AG04450 (cell line): ENCODE results near the gene CFAP45. TPM values are rescaled to one million over a fixed set of nuclear protein-coding genes. Genes with fewer than 3 reads are reported as not detected.

Source experiments
- CTCF ChIA-PET: fragments of 300-600, 350-600 bp; formaldehyde crosslinking; extraction: SDS; loops from one replicate; lab custom pipeline; 2022; ENCODE audit warnings: antibody characterized with exemption, inconsistent platforms; lab: Charles Lee
- POLR2A ChIA-PET: fragments of 350-600 bp; formaldehyde crosslinking; extraction: SDS; loops from one replicate; lab custom pipeline; 2021; ENCODE audit warnings: antibody characterized with exemption, inconsistent platforms; lab: Yijun Ruan, JAX
- DNase-seq: peaks from one replicate; pipeline ENCODE4 v3.0.0-alpha.2; 2011; ENCODE audit warnings: low read depth, low spot score
- H3K27ac ChIP-seq: one replicate; pipeline ENCODE4 v1.5.1; 2012; ENCODE audit warnings: low read depth, low read length, control low read depth
- H3K27me3 ChIP-seq: one replicate; pipeline ENCODE4 v1.6.0; 2012; ENCODE audit warnings: low read length; ENCODE audit not compliant: control insufficient read depth, insufficient read depth
- H3K4me3 ChIP-seq: 2 replicates; pipeline ENCODE4 v1.5.1; 2011; ENCODE audit warnings: mild to moderate bottlenecking, low read depth, low read length, control low read depth
- H3K9me3 ChIP-seq: 2 replicates; pipeline ENCODE4 v1.5.1; 2012; ENCODE audit warnings: low read length; ENCODE audit not compliant: control insufficient read depth, insufficient read depth
- CTCF ChIP-seq: IDR thresholded peaks from 2 replicates; pipeline ENCODE4 v1.5.1; 2011; ENCODE audit warnings: low read depth, low read length, control low read depth, inconsistent platforms
- polyA plus RNA-seq: library from polyadenylated mRNA; depleted of rRNA; stranded (reverse); fragments of >200 nt; gene quantifications from 2 replicates; pipeline ENCODE4 v1.2.3, GENCODE V29; 2011

The CFAP45 gene
- polyA plus RNA-seq, 1 experiment: 0.29 TPM

DNA sequence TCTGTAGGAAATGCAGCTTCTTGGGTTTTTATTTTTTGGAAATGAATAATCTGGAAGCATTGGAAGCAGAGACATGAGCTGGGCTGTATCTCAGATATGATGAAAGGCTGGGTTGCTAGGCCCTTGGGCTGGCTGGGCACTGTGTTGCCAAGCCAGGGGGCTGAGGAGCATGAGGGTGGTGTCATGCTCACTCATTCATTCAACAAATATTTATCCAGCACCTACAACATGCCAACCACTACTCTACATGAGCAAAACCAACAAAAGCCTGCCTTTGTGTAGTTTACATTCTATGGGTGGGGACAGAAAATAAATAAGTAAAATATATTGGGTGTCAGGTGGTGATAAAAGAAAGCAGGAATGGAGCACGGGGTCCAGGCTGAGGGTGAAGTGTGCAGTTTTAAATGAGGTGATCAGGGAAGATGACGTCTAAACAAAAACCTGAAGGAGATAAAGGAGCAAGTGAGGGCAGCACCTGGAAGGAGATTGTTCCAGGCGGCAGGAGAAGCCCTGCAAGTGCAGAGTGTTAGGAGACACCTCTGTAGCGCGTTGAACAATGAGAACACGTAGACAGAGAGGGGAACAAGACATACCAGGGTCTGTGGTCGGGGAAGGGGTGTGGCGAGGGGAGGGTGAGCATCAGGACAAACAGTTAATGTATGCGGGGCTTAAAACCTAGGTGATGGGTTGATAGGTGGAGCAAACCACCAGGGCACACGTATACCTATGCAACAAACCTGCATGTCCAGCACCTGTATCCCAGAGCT, 14.5 kb upstream of the CFAP45 start:
- no peak for TF ChIP-seq CTCF
- no peak overlapping the region for H3K27ac ChIP-seq
- ChIA-PET POLR2A (interaction anchor here (0.7 kb wide), 2 partner anchors 31 to 115 kb away, joined by 3 to 4 read pairs; no protein-coding TSS in a partner anchor), CTCF (interaction anchor here (1.4 to 1.8 kb wide), 3 partner anchors 11 to 92 kb away, joined by 5 to 7 read pairs (median 7); partner anchors contain the start of gene TAGLN2)
- no peak for DNase-seq
- H3K9me3 ChIP-seq: no peaks in the 10 kb centered on the region
- H3K4me3 ChIP-seq: no peak overlapping the region
- H3K27me3 ChIP-seq: no peaks in the 10 kb centered on the region

DNA sequence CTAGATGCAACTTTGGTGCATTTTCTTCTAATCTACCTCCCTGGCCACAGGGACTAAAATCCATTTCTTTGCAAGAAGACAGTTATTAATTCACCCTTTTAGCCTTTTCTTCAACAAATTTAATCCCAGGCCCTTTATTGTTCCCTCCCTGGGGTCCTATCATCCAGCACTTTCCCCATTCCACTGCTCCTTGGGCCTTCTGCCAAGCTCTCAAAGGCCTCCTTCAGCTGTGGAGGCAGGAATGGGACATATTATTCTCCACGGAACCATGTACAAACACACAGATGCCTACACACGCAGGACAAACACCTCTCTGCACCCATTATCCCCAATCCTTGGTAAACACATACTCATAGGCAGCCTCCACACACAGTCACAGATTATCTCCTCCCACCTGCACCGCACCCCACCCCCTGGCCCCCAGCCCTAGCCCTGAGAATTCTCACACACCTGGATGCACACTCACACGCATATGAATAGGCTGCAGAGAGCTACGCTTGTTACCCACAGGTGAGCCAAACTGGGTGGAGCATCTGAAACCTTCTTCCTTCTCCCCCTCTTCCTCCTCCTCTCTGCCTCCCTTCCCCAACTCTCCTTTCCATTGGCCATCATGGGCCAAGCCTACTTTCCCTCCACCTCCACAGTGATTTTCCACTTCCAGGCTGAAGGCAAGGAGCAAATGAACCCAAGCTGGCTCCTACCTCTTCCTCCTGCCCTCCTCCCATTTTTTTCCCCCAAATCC, 13.7 kb upstream of the CFAP45 start:
- no peak for DNase-seq
- no peak for TF ChIP-seq CTCF
- H3K4me3 ChIP-seq: no peak overlapping the region
- ChIA-PET CTCF (interaction anchor here (1.8 kb wide), 1 partner anchor 93 kb away, joined by 7 read pairs; no protein-coding TSS in a partner anchor), POLR2A (interaction anchor here (0.7 kb wide), 1 partner anchor 114 kb away, joined by 3 read pairs; no protein-coding TSS in a partner anchor)
- H3K9me3 ChIP-seq: no peaks in the 10 kb centered on the region
- no peak overlapping the region for H3K27ac ChIP-seq
- no peaks in the 10 kb centered on the region for H3K27me3 ChIP-seq

- Histone ChIP-seq H3K27ac (no peak overlapping the region), H3K27me3 (no peaks in the 10 kb centered on the region), H3K9me3 (no peaks in the 10 kb centered on the region), H3K4me3 (no peak overlapping the region)
- ChIA-PET CTCF (interaction anchor here (1.0 kb wide), 1 partner anchor 21 kb away, joined by 3 read pairs; no protein-coding TSS in a partner anchor), POLR2A (interaction anchor here (1.2 kb wide), 1 partner anchor 12 kb away, joined by 8 read pairs; no protein-coding TSS in a partner anchor)
- no peak for TF ChIP-seq CTCF
- no peak for DNase-seq
Observed at GRCh38 chr1:159911326-159912070, 11.5 kb upstream of the CFAP45 start.

DNA sequence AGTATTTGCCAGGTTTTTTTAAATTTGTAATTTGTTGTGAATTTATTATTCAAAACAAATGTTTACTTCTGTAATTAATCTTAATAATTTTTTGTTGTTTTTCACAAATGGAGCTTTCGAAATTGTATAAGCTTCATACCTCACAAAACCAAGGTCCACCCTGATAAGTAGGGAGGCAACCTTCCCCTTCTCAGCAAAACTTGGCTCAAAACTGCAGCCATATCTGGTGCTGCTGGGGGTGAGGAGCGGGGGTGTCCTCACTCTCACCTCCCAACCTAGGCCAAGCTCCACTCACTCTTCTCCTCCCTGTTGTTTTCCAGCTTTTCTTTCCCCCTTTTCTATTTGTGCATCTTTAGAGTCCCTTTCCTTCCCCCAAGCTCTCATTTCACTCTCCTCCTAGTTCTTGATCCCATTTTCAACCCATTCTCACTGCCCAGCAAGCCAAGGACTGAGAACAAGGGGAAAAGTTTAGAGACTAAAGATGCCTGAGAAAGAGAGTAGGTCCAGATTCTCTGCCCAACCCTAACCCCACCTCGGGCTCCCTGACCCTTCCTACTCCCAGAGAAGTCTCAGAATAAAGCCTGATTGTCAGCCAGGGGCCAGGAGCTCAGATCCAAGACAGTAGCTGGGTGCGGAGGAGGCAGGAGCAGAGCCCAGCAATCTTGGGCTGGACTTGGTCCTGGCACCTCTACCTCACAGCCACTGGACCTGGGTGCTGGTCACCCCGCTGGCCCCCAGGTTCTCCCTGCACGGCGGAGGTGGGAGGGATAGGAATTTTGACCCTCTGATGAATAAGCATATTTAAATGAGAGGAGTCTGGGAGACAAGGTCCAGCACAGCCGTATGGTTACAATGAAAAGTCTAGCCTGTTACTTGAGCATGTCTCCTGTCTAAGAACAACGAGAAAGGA, 8.3 kb upstream of the CFAP45 start:
- no peaks in the 10 kb centered on the region for H3K27me3 ChIP-seq
- H3K9me3 ChIP-seq: peaks cover 5% of the 10 kb centered on the region
- H3K4me3 ChIP-seq: no peak overlapping the region
- ChIA-PET CTCF (interaction anchor here (0.6 to 2.2 kb wide), 5 partner anchors 14 to 99 kb away, joined by 3 to 9 read pairs (median 3); no protein-coding TSS in a partner anchor), POLR2A (interaction anchor here (0.8 kb wide), 1 partner anchor 113 kb away, joined by 3 read pairs; no protein-coding TSS in a partner anchor)
- DNase-seq: no peak
- no peak overlapping the region for H3K27ac ChIP-seq
- no peak for TF ChIP-seq CTCF
